ENCODE results near the gene OR10K1. TPM values are rescaled to one million over a fixed set of nuclear protein-coding genes. Genes with fewer than 3 reads are reported as not detected.

Gene OR10K1
- total RNA-seq, 1 donor from 2014 or later, result not detected

DNA sequence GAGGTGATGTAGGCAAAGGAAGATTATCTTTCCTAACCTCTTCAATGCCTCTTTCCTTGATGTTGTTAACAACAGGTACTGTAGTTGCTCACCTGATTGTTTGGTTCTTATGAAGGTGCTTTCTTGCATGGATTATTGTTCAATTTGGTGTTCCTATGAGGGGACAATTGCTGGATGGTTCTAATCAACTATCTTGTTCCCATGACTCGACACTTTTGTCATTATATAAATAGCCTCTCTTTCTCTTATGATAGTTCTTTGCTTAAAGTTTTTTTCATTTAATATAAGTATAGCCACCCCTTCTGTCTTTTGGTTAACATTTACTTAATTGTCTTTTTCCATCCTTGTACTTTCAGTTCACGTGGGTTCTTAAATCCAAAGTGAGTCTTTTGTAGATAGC, 45.9 kb downstream of the OR10K1 start:
- DNase-seq (ENCODE audit: low read depth), result no peak
- no peak overlapping the region for H3K4me3 ChIP-seq (ENCODE audit: low read depth, low read length)
- TF ChIP-seq, protein P1, sequence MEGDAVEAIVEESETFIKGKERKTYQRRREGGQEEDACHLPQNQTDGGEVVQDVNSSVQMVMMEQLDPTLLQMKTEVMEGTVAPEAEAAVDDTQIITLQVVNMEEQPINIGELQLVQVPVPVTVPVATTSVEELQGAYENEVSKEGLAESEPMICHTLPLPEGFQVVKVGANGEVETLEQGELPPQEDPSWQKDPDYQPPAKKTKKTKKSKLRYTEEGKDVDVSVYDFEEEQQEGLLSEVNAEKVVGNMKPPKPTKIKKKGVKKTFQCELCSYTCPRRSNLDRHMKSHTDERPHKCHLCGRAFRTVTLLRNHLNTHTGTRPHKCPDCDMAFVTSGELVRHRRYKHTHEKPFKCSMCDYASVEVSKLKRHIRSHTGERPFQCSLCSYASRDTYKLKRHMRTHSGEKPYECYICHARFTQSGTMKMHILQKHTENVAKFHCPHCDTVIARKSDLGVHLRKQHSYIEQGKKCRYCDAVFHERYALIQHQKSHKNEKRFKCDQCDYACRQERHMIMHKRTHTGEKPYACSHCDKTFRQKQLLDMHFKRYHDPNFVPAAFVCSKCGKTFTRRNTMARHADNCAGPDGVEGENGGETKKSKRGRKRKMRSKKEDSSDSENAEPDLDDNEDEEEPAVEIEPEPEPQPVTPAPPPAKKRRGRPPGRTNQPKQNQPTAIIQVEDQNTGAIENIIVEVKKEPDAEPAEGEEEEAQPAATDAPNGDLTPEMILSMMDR (IDR thresholded peaks at IDR 0.05; ENCODE audit: insufficient read depth, low read length, poor library complexity, severe bottlenecking), result no peak
- H3K36me3 ChIP-seq (ENCODE audit: control insufficient read depth, insufficient read depth, low read length), result no peaks in the 10 kb centered on the region
- H3K27me3 ChIP-seq (ENCODE audit: control insufficient read depth, insufficient read depth, low read length), result no peaks in the 10 kb centered on the region

- H3K27me3 ChIP-seq (ENCODE audit: control insufficient read depth, insufficient read depth, low read length), result no peaks in the 10 kb centered on the region
- no peak for DNase-seq (ENCODE audit: low read depth)
- H3K36me3 ChIP-seq (ENCODE audit: control insufficient read depth, insufficient read depth, low read length), result no peaks in the 10 kb centered on the region
- no peak overlapping the region for H3K4me3 ChIP-seq (ENCODE audit: low read depth, low read length)
- TF ChIP-seq, protein P1 (IDR thresholded peaks at IDR 0.05; ENCODE audit: insufficient read depth, low read length, poor library complexity, severe bottlenecking), result no peak
Measured at GRCh38 chr1:158509471-158510156, 48.0 kb downstream of the OR10K1 start.

DNA sequence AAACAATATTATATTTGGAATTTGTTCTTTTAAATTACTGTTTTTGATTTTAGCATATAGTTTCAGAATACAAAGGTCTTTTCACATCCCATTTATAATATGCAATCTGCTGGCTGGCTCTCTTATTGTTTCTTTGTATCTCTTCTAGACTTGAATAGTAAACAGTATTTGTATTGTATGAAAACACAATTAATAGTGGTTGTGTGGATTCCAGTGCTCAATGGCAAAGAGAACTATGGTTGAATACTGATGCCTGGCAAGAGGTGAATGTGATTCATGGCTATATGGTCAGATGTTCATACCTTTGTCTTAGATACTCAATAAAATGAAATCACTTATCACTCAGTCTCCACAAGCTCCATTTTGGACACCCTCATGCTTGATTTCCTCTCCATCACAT, 55.3 kb downstream of the OR10K1 start:
- H3K36me3 ChIP-seq (ENCODE audit: control insufficient read depth, insufficient read depth, low read length), result no peaks in the 10 kb centered on the region
- no peak overlapping the region for H3K4me3 ChIP-seq (ENCODE audit: low read depth, low read length)
- no peak for DNase-seq (ENCODE audit: low read depth)
- no peaks in the 10 kb centered on the region for H3K27me3 ChIP-seq (ENCODE audit: control insufficient read depth, insufficient read depth, low read length)
- TF ChIP-seq, protein P1 (IDR thresholded peaks at IDR 0.05; ENCODE audit: insufficient read depth, low read length, poor library complexity, severe bottlenecking), result no peak

Other genes starting within 250 kb of the OR10K1 start
- gene CD1A, start 207.4 kb upstream of the OR10K1 start, total RNA-seq, result not detected in 2 replicates
- gene CD1C, start 171.9 kb upstream of the OR10K1 start, total RNA-seq, result not detected in 2 replicates
- not detected in 2 replicates for gene CD1B, start 130.3 kb upstream of the OR10K1 start, total RNA-seq
- gene CD1E, start 107.9 kb upstream of the OR10K1 start, total RNA-seq, result not detected in 2 replicates
- gene OR10T2, start 62.4 kb upstream of the OR10K1 start, total RNA-seq, result not detected in 2 replicates
- not detected in 2 replicates for gene OR10K2, start 35.6 kb upstream of the OR10K1 start, total RNA-seq
- gene OR10R2, start 10.4 kb downstream of the OR10K1 start, total RNA-seq, result not detected in 2 replicates
- gene OR6Y1, start 92.6 kb downstream of the OR10K1 start, total RNA-seq, result not detected in 2 replicates
- not detected in 2 replicates for gene OR6P1, start 108.7 kb downstream of the OR10K1 start, total RNA-seq
- gene OR10X1, start 118.1 kb downstream of the OR10K1 start, total RNA-seq, result not detected in 2 replicates
- gene OR10Z1, start 143.4 kb downstream of the OR10K1 start, total RNA-seq, result not detected in 2 replicates
- not detected in 2 replicates for gene SPTA1, start 224.9 kb downstream of the OR10K1 start, total RNA-seq
- not detected in 2 replicates for gene OR6K2, start 238.8 kb downstream of the OR10K1 start, total RNA-seq

Measured in kidney epithelial cell (primary cell).